ENCODE results near the gene ZNF691. TPM values are rescaled to one million over a fixed set of nuclear protein-coding genes. Genes with fewer than 3 reads are reported as not detected.

The ZNF691 gene
- total RNA-seq, 2 donors from 2014 or later = 4.4 to 19.8 TPM

DNA sequence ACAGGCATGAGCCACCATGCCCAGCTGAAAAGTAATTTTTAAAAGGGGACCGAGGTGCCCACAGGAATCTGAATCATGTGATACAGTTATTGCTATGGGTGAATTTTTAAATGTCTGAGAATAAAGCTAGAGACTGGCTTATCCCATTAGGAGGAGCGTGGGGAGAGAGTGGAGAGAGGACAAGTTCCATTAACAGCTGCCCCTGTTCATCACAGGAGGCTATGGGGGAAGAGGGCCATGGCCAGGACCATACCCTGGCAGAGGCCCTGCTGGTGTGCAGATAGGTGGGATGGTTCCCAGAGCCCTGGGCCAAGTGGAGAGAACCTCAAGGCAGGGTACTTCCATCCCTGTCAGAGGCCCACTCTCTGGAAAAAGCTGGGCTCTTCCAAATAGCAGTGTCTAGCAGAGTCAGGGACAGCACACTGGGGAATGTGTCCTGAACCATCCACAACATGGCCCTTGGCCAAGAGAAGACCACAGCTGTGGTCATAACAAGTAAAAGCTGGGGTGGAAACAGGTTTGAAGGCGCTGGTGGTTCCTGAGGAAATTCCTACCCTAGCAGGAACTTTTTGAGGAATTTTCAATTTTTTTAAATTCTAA is 13.7 kb upstream of the ZNF691 start:
- H3K9me3 ChIP-seq = no peaks in the 10 kb centered on the region
- no peak overlapping the region for H3K4me3 ChIP-seq
- TF ChIP-seq, protein P1, sequence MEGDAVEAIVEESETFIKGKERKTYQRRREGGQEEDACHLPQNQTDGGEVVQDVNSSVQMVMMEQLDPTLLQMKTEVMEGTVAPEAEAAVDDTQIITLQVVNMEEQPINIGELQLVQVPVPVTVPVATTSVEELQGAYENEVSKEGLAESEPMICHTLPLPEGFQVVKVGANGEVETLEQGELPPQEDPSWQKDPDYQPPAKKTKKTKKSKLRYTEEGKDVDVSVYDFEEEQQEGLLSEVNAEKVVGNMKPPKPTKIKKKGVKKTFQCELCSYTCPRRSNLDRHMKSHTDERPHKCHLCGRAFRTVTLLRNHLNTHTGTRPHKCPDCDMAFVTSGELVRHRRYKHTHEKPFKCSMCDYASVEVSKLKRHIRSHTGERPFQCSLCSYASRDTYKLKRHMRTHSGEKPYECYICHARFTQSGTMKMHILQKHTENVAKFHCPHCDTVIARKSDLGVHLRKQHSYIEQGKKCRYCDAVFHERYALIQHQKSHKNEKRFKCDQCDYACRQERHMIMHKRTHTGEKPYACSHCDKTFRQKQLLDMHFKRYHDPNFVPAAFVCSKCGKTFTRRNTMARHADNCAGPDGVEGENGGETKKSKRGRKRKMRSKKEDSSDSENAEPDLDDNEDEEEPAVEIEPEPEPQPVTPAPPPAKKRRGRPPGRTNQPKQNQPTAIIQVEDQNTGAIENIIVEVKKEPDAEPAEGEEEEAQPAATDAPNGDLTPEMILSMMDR (IDR thresholded peaks at IDR 0.05) = no peak
- H3K4me1 ChIP-seq (ENCODE audit: control insufficient read depth in 1 of 2, low read depth in 2 of 2) = no peaks in the 10 kb centered on the region
- DNase-seq (ENCODE audit: low spot score) (no peak), ATAC-seq (ENCODE audit: insufficient number of reproducible peaks, low FRiP score, low read depth) (no peak)
- no peaks in the 10 kb centered on the region for H3K36me3 ChIP-seq
- H3K27ac ChIP-seq = no peak overlapping the region
- H3K27me3 ChIP-seq (replicated peaks; ENCODE audit: insufficient read depth) = no peaks in the 10 kb centered on the region

DNA sequence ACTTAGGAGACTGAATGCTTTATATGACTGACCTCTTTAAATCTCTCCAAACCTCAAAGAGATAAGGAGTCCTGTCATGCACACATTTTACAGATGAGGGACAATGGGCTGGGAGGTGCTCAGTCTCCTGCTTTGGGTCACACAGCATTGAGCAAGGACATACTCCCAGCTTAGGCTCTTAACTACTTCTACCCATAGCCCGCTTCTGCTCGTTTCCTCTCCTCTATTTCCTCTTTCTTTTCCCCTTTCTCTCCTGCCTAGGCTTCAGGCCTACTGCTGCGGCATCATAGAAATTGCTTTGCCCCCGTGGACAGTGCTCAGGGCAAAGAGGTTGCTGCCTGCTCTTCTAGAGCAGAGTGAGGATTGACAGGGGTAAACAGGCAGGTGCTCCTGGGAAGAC is 12.4 kb upstream of the ZNF691 start:
- Histone ChIP-seq H3K27ac (no peak overlapping the region), H3K4me3 (no peak overlapping the region), H3K36me3 (no peaks in the 10 kb centered on the region), H3K27me3 (replicated peaks; ENCODE audit: insufficient read depth) (no peaks in the 10 kb centered on the region), H3K9me3 (no peaks in the 10 kb centered on the region), H3K4me1 (ENCODE audit: control insufficient read depth in 1 of 2, low read depth in 2 of 2) (no peaks in the 10 kb centered on the region)
- ATAC-seq (ENCODE audit: insufficient number of reproducible peaks, low FRiP score, low read depth) (no peak), DNase-seq (ENCODE audit: low spot score) (no peak)
- TF ChIP-seq, protein P1 (IDR thresholded peaks at IDR 0.05) = no peak

DNA sequence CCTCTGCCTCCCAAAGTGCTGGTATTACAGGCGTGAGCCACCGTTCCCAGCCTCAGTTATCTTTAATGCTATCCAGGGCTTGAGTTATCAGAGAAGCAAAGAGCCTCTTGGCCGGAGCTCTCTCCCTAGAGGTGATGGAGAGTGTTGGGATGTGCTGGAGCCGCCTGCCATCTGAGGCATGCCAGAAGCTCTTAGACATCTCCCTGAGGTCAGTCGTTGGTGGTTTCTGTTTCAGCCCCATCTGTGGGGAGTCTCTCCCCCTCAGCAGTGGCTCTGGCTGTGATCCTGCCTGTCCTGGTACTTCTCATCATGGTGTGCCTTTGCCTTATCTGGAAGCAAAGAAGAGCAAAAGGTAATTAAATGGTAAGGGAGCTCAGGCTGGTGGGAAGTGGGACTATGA is 11.6 kb upstream of the ZNF691 start:
- no peaks in the 10 kb centered on the region for H3K36me3 ChIP-seq
- ATAC-seq (ENCODE audit: insufficient number of reproducible peaks, low FRiP score, low read depth) (no peak), DNase-seq (ENCODE audit: low spot score) (no peak)
- H3K4me3 ChIP-seq = no peak overlapping the region
- no peaks in the 10 kb centered on the region for H3K9me3 ChIP-seq
- no peaks in the 10 kb centered on the region for H3K27me3 ChIP-seq (replicated peaks; ENCODE audit: insufficient read depth)
- no peak overlapping the region for H3K27ac ChIP-seq
- H3K4me1 ChIP-seq (ENCODE audit: control insufficient read depth in 1 of 2, low read depth in 2 of 2) = no peaks in the 10 kb centered on the region
- TF ChIP-seq, protein P1 (IDR thresholded peaks at IDR 0.05) = no peak

DNA sequence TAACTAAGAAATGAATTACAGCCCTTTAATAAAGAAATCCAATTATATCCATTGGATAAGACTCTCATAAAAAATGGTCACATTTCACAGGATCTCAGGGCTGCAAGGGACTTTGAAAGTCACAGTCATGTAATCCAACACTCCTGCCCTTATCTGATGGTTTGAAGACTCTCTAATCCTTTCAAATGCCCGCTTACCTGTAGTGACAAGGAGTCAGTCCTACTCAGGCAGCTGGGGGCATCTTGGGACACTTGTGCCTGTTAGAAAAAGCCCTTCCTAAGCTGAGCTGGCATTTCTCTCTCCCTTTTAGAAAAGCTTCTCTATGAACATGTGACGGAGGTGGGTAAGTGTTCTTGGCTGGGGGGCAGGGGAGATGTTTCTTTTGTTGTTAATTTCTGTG is 11.0 kb upstream of the ZNF691 start:
- TF ChIP-seq, protein P1 (IDR thresholded peaks at IDR 0.05) = no peak
- no peak for ATAC-seq (ENCODE audit: insufficient number of reproducible peaks, low FRiP score, low read depth)
- no peaks in the 10 kb centered on the region for H3K36me3 ChIP-seq
- no peak overlapping the region for H3K4me3 ChIP-seq
- H3K27me3 ChIP-seq (replicated peaks; ENCODE audit: insufficient read depth) = no peaks in the 10 kb centered on the region
- no peaks in the 10 kb centered on the region for H3K9me3 ChIP-seq
- DNase-seq (ENCODE audit: low spot score) = no peak
- H3K4me1 ChIP-seq (ENCODE audit: control insufficient read depth in 1 of 2, low read depth in 2 of 2) = no peaks in the 10 kb centered on the region
- no peak overlapping the region for H3K27ac ChIP-seq

DNA sequence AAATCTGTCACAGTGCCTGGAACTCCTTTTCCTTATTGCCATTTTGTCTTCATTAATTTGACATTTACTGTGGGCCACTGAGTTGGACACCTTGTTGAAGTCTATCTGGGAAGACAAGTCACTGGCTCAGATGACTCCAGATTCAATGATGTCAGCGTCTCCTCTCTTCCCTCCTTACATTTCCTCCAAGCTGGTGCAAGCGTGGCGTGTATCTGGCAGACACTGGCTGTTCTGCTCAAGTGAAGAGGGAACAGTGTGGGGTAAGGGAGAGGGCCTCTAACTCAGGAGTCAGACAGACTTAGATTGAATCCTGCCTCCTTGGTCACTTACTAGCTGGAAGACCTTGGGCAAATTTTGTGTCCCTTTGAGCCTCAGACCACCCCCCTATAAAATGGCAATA is 8.7 kb upstream of the ZNF691 start:
- Histone ChIP-seq H3K9me3 (no peaks in the 10 kb centered on the region), H3K4me1 (ENCODE audit: control insufficient read depth in 1 of 2, low read depth in 2 of 2) (no peaks in the 10 kb centered on the region), H3K4me3 (no peak overlapping the region), H3K36me3 (no peaks in the 10 kb centered on the region), H3K27ac (no peak overlapping the region), H3K27me3 (replicated peaks; ENCODE audit: insufficient read depth) (no peaks in the 10 kb centered on the region)
- TF ChIP-seq, protein P1 (IDR thresholded peaks at IDR 0.05) = no peak
- DNase-seq (ENCODE audit: low spot score) = no peak
- ATAC-seq (ENCODE audit: insufficient number of reproducible peaks, low FRiP score, low read depth) = no peak

All from thoracic aorta (tissue), 2 donors.